Stimulated activated naive CD8-positive, alpha-beta T cell treated with anti-CD3 and anti-CD28 coated beads, Interleukin-15, amount 100 ng/mL, for 72 hours (primary cell): ENCODE results near the gene CXCL11.
A peak's percentile ranks its signal among the peaks of the same experiment; 100 is the strongest.

Experiments
- ATAC-seq: fragments of 150-1000 bp; cut with Tn5 transposase; 2 replicates; pipeline ENCODE4 v1.10.0; 2021; ENCODE audit warnings: mild to moderate bottlenecking, moderate library complexity
- DNase-seq, 2 donors: peaks; one replicate each; pipeline ENCODE4 v3.0.0; 2021 to 2022
- H3K27ac Mint-ChIP-seq, 2 donors: one replicate each; pipeline ENCODE4 v1.8.0; 2022; ENCODE audit warnings: mild to moderate bottlenecking in 2 of 2, mixed read lengths in 2 of 2, moderate library complexity in 2 of 2
- H3K27me3 Mint-ChIP-seq: one replicate; pipeline ENCODE4 v1.8.0; 2022; ENCODE audit warnings: mixed read lengths
- H3K4me1 Mint-ChIP-seq: one replicate; pipeline ENCODE4 v1.8.0; 2022; ENCODE audit warnings: mild to moderate bottlenecking, mixed read lengths
- H3K4me3 Mint-ChIP-seq, 2 donors: one replicate each; pipeline ENCODE4 v1.8.0; 2022; ENCODE audit warnings: mild to moderate bottlenecking in 2 of 2, mixed read lengths in 2 of 2, moderate library complexity in 1 of 2
- H3K9me3 Mint-ChIP-seq, 2 donors: one replicate each; pipeline ENCODE4 v1.8.0; 2022; ENCODE audit warnings: mixed read lengths in 2 of 2

Gene CXCL11

GRCh38 chr4:76035799-76036380, at the start of gene CXCL11:
CXCL11 (minus strand) TSS chr4:76036070; CDS start chr4:76035987, 83 bp downstream.
- DNase-seq (no peak), ATAC-seq (no peak)
- peaks cover 5% of the 10 kb centered on the region for H3K27me3 Mint-ChIP-seq
- H3K27ac Mint-ChIP-seq, result no peak within 1 kb of the TSS
- H3K4me1 Mint-ChIP-seq, result peaks cover 10% of the 10 kb centered on the region
- H3K9me3 Mint-ChIP-seq, result no peaks in the 10 kb centered on the region
- no peak within 1 kb of the TSS for H3K4me3 Mint-ChIP-seq

GRCh38 chr4:76084542-76084941, 48.7 kb upstream of the CXCL11 start:
- peaks cover 8% of the 10 kb centered on the region for H3K27me3 Mint-ChIP-seq
- no peak for ATAC-seq
- H3K27ac Mint-ChIP-seq, result no peak overlapping the region

GRCh38 chr4:76083386-76083988, 47.6 kb upstream of the CXCL11 start:
- peaks cover 6% of the 10 kb centered on the region for H3K4me1 Mint-ChIP-seq
- H3K27me3 Mint-ChIP-seq, result peaks cover 18% of the 10 kb centered on the region
- ATAC-seq (no peak), DNase-seq (no peak)
- H3K27ac Mint-ChIP-seq, result no peak overlapping the region
- no peaks in the 10 kb centered on the region for H3K9me3 Mint-ChIP-seq
- no peak overlapping the region for H3K4me3 Mint-ChIP-seq

More at GRCh38 chr4:76084542-76084941, 48.7 kb upstream of the CXCL11 start:
- Mint-ChIP-seq H3K4me1 (peaks cover 6% of the 10 kb centered on the region), H3K9me3 (no peaks in the 10 kb centered on the region), H3K4me3 (no peak overlapping the region)
- no peak for DNase-seq

- no peaks in the 10 kb centered on the region for H3K4me1 Mint-ChIP-seq
- no peak overlapping the region for H3K4me3 Mint-ChIP-seq
- ATAC-seq (no peak), DNase-seq (no peak)
- no peak overlapping the region for H3K27ac Mint-ChIP-seq
- H3K9me3 Mint-ChIP-seq, result no peaks in the 10 kb centered on the region
- peaks cover 13% of the 10 kb centered on the region for H3K27me3 Mint-ChIP-seq
Measured at GRCh38 chr4:76078033-76078613, 42.3 kb upstream of the CXCL11 start.

- DNase-seq, result no peak
- H3K4me1 Mint-ChIP-seq, result no peaks in the 10 kb centered on the region
- H3K27me3 Mint-ChIP-seq, result peaks cover 13% of the 10 kb centered on the region
- ATAC-seq, result no peak
- no peak overlapping the region for H3K27ac Mint-ChIP-seq
- no peaks in the 10 kb centered on the region for H3K9me3 Mint-ChIP-seq
- H3K4me3 Mint-ChIP-seq, result no peak overlapping the region
Measured at GRCh38 chr4:76074993-76075600, 39.2 kb upstream of the CXCL11 start.

GRCh38 chr4:76074468-76074867, 38.6 kb upstream of the CXCL11 start, which contains the start of gene ART3:
ART3 (plus strand) TSS chr4:76074709; CDS start chr4:76075890, 1,181 bp downstream.
- no peaks in the 10 kb centered on the region for H3K9me3 Mint-ChIP-seq
- H3K4me3 Mint-ChIP-seq, result no peak within 1 kb of the TSS
- H3K27ac Mint-ChIP-seq, result no peak within 1 kb of the TSS
- peaks cover 12% of the 10 kb centered on the region for H3K27me3 Mint-ChIP-seq
- ATAC-seq, result no peak
- DNase-seq, result no peak
- no peaks in the 10 kb centered on the region for H3K4me1 Mint-ChIP-seq

- Mint-ChIP-seq H3K4me3 (no peak overlapping the region), H3K9me3 (no peaks in the 10 kb centered on the region), H3K27ac (no peak overlapping the region), H3K4me1 (no peaks in the 10 kb centered on the region), H3K27me3 (no peaks in the 10 kb centered on the region)
- DNase-seq, result no peak
- no peak for ATAC-seq
Measured at GRCh38 chr4:76072760-76073159, 36.9 kb upstream of the CXCL11 start.

GRCh38 chr4:76067652-76068286, 31.9 kb upstream of the CXCL11 start:
- no peak overlapping the region for H3K27ac Mint-ChIP-seq
- H3K27me3 Mint-ChIP-seq, result peaks cover 7% of the 10 kb centered on the region
- no peak overlapping the region for H3K4me3 Mint-ChIP-seq
- no peaks in the 10 kb centered on the region for H3K4me1 Mint-ChIP-seq
- H3K9me3 Mint-ChIP-seq, result no peaks in the 10 kb centered on the region
- ATAC-seq (peak; percentile 92), DNase-seq (peak; percentile 57 to 69)

GRCh38 chr4:76066546-76066945, 30.7 kb upstream of the CXCL11 start:
- no peaks in the 10 kb centered on the region for H3K9me3 Mint-ChIP-seq
- H3K27me3 Mint-ChIP-seq, result peaks cover 11% of the 10 kb centered on the region
- no peak overlapping the region for H3K27ac Mint-ChIP-seq
- ATAC-seq, result no peak
- DNase-seq, result no peak
- H3K4me1 Mint-ChIP-seq, result peaks cover 6% of the 10 kb centered on the region
- no peak overlapping the region for H3K4me3 Mint-ChIP-seq

GRCh38 chr4:76061982-76062381, 26.1 kb upstream of the CXCL11 start:
- Mint-ChIP-seq H3K27me3 (peaks cover 18% of the 10 kb centered on the region), H3K9me3 (no peaks in the 10 kb centered on the region), H3K27ac (no peak overlapping the region), H3K4me1 (peaks cover 43% of the 10 kb centered on the region), H3K4me3 (no peak overlapping the region)
- DNase-seq, result no peak
- ATAC-seq, result no peak

GRCh38 chr4:76061421-76061820, 25.6 kb upstream of the CXCL11 start:
- DNase-seq (no peak), ATAC-seq (no peak)
- Mint-ChIP-seq H3K27ac (no peak overlapping the region), H3K4me1 (peaks cover 43% of the 10 kb centered on the region), H3K27me3 (peaks cover 21% of the 10 kb centered on the region), H3K9me3 (no peaks in the 10 kb centered on the region), H3K4me3 (no peak overlapping the region)

GRCh38 chr4:76060506-76060905, 24.6 kb upstream of the CXCL11 start:
- H3K9me3 Mint-ChIP-seq, result no peaks in the 10 kb centered on the region
- DNase-seq (no peak), ATAC-seq (no peak)
- H3K27ac Mint-ChIP-seq, result no peak overlapping the region
- H3K4me1 Mint-ChIP-seq, result peaks cover 46% of the 10 kb centered on the region
- H3K4me3 Mint-ChIP-seq, result no peak overlapping the region
- peaks cover 23% of the 10 kb centered on the region for H3K27me3 Mint-ChIP-seq

GRCh38 chr4:76059750-76060149, 23.9 kb upstream of the CXCL11 start:
- H3K9me3 Mint-ChIP-seq, result no peaks in the 10 kb centered on the region
- peaks cover 54% of the 10 kb centered on the region for H3K4me1 Mint-ChIP-seq
- peak; percentile 60 for ATAC-seq
- no peak for DNase-seq
- peaks cover 31% of the 10 kb centered on the region for H3K27me3 Mint-ChIP-seq
- H3K27ac Mint-ChIP-seq, result no peak overlapping the region
- peak overlapping the region in 1 of 2 donors; percentile 12 for H3K4me3 Mint-ChIP-seq

- Mint-ChIP-seq H3K27ac (peak overlapping the region in 1 of 2 donors; percentile 30), H3K4me1 (peaks cover 55% of the 10 kb centered on the region), H3K4me3 (peak overlapping the region in 1 of 2 donors; percentile 38), H3K9me3 (no peaks in the 10 kb centered on the region), H3K27me3 (peaks cover 33% of the 10 kb centered on the region)
- DNase-seq, result no peak
- no peak for ATAC-seq
Measured at GRCh38 chr4:76058888-76059426, 23.1 kb upstream of the CXCL11 start.

GRCh38 chr4:76058302-76058701, 22.4 kb upstream of the CXCL11 start:
- peak; percentile 79 for ATAC-seq
- H3K27me3 Mint-ChIP-seq, result peaks cover 38% of the 10 kb centered on the region
- H3K27ac Mint-ChIP-seq, result no peak overlapping the region
- no peaks in the 10 kb centered on the region for H3K9me3 Mint-ChIP-seq
- H3K4me3 Mint-ChIP-seq, result peak overlapping the region in 1 of 2 donors; percentile 38
- DNase-seq, result no peak
- H3K4me1 Mint-ChIP-seq, result peaks cover 55% of the 10 kb centered on the region
